HCT116 (cell line): ENCODE data around the gene NBAS. TPM values are rescaled to one million over a fixed set of nuclear protein-coding genes. Genes with fewer than 3 reads are reported as not detected.

Source experiments
- ATAC-seq: fragments of 200-7000 bp; cut with Tn5 transposase; 2 replicates; pipeline ENCODE4 v1.9.1; 2020; ENCODE audit warnings: mild to moderate bottlenecking, moderate library complexity
- BruUV-seq: library from RNA; stranded (reverse); fragments of 400-500 nt; replicated peaks from 2 replicates; lab custom pipeline; 2021; lab: Mats Ljungman, UMichigan
- CTCF ChIA-PET: fragments of 300-600 bp; sonication (Branson Sonifier 250); formaldehyde crosslinking; loops from one replicate; lab custom pipeline; 2021; ENCODE audit warnings: antibody characterized with exemption; lab: Charles Lee
- POLR2A ChIA-PET: fragments of 300-600, 350-600 bp; sonication (Branson Sonifier 250); formaldehyde crosslinking; loops from one replicate; lab custom pipeline; 2021; ENCODE audit warnings: antibody characterized with exemption; lab: Charles Lee
- RAD21 ChIA-PET, 2 experiments: fragments of 300-600 bp; sonication (Branson Sonifier 250); formaldehyde crosslinking; loops; one replicate each; lab custom pipeline; 2023; ENCODE audit warnings: low total read pairs in 2 of 2; ENCODE audit not compliant: uncharacterized antibody in 2 of 2, unreplicated experiment in 2 of 2, low non-redundant PET in 1 of 2; lab: Charles Lee
- DNase-seq: peaks from one replicate; pipeline ENCODE4 v3.0.0-alpha.2; 2010; ENCODE audit warnings: low read depth, low spot score
- H2AFZ ChIP-seq: fragments of 200-600 bp; shearing (Covaris generic), sonication (generic); 2 replicates; pipeline ENCODE4 v1.6.1; 2017; ENCODE audit warnings: low read depth, mixed run types, mixed read lengths, antibody characterized with exemption, low read length; ENCODE audit not compliant: poor library complexity, severe bottlenecking
- H3K27ac ChIP-seq: 2 replicates; pipeline ENCODE4 v1.5.1; 2012; ENCODE audit warnings: low read depth, low read length
- H3K27me3 ChIP-seq: fragments of 200-600 bp; sonication (generic); 2 replicates; pipeline ENCODE4 v1.6.1; 2016; ENCODE audit warnings: mixed run types, low read length, mixed read lengths; ENCODE audit not compliant: insufficient read depth
- H3K36me3 ChIP-seq, 2 experiments: fragments of 200-500 bp in 1 of 2; fragments of 200-600 bp in 1 of 2; sonication (Bioruptor generic) in 1 of 2; sonication (generic) in 1 of 2; 2 replicates each; pipeline versions ENCODE4 v1.5.1 to v1.6.1; 2014 to 2016; ENCODE audit warnings: low read length in 2 of 2, inconsistent platforms in 1 of 2, mixed read lengths in 1 of 2, mixed run types in 1 of 2; ENCODE audit not compliant: insufficient read depth in 2 of 2, control insufficient read depth in 1 of 2
- H3K4me1 ChIP-seq, 2 experiments: fragments of 200-600 bp in 1 of 2; sonication (generic) in 1 of 2; 2 replicates each; pipeline versions ENCODE4 v1.5.1 to v1.6.1; 2012 to 2017; ENCODE audit warnings: low read length in 2 of 2, inconsistent platforms in 1 of 2, mild to moderate bottlenecking in 1 of 2, mixed read lengths in 1 of 2, mixed run types in 1 of 2, moderate library complexity in 1 of 2; ENCODE audit not compliant: insufficient read depth in 2 of 2, control insufficient read depth in 1 of 2
- H3K4me2 ChIP-seq: fragments of 200-600 bp; sonication (generic); 2 replicates; pipeline ENCODE4 v1.6.1; 2017; ENCODE audit warnings: mixed run types, low read length, mixed read lengths
- H3K4me3 ChIP-seq, 2 experiments: fragments of 200-600 bp in 1 of 2; sonication (generic) in 1 of 2; replicated peaks in 1 of 2; 2 replicates each; pipeline ENCODE4 v1.5.1; 2011 to 2016; ENCODE audit warnings: low read length in 2 of 2, control low read depth in 1 of 2, low read depth in 1 of 2, mild to moderate bottlenecking in 1 of 2, mixed read lengths in 1 of 2, mixed run types in 1 of 2
- H3K79me2 ChIP-seq: fragments of 200-600 bp; sonication (generic); 2 replicates; pipeline ENCODE4 v1.6.1; 2017; ENCODE audit warnings: mild to moderate bottlenecking, mixed run types, low read length, moderate library complexity, mixed read lengths; ENCODE audit not compliant: insufficient read depth
- H3K9ac ChIP-seq: fragments of 200-600 bp; sonication (generic); 2 replicates; pipeline ENCODE4 v1.6.1; 2016; ENCODE audit warnings: low read length, mixed read lengths
- H3K9me2 ChIP-seq: fragments of 200-600 bp; sonication (generic), shearing (Covaris generic); 2 replicates; pipeline ENCODE4 v1.6.1; 2017; ENCODE audit warnings: mixed run types, mild to moderate bottlenecking, moderate library complexity; ENCODE audit not compliant: insufficient read depth
- H3K9me3 ChIP-seq, 2 experiments: fragments of 200-500 bp in 1 of 2; fragments of 200-600 bp in 1 of 2; sonication (Bioruptor generic) in 1 of 2; sonication (generic) in 1 of 2; 2 replicates each; pipeline ENCODE4 v1.6.1; 2014 to 2017; ENCODE audit warnings: low read length in 2 of 2, mixed read lengths in 2 of 2, inconsistent platforms in 1 of 2, low read depth in 1 of 2, mild to moderate bottlenecking in 1 of 2, mixed run types in 1 of 2, moderate library complexity in 1 of 2; ENCODE audit not compliant: control insufficient read depth in 1 of 2, insufficient read depth in 1 of 2
- H4K20me1 ChIP-seq: fragments of 200-600 bp; sonication (generic), shearing (Covaris generic); 2 replicates; pipeline ENCODE4 v1.6.1; 2017; ENCODE audit warnings: mixed run types, mild to moderate bottlenecking, moderate library complexity; ENCODE audit not compliant: insufficient read depth
- ELF1 ChIP-seq: IDR thresholded peaks from 2 replicates; pipeline ENCODE4 v1.6.1; 2012; ENCODE audit warnings: low read depth, borderline replicate concordance
- POLR2AphosphoS5 ChIP-seq: IDR thresholded peaks from 2 replicates; pipeline ENCODE4 v1.6.1; 2011; ENCODE audit warnings: mild to moderate bottlenecking, low read depth, low read length, moderate library complexity
- TCF7L2 ChIP-seq: IDR thresholded peaks from 2 replicates; pipeline ENCODE4 v1.7.0; 2011; ENCODE audit warnings: borderline replicate concordance, inconsistent platforms; ENCODE audit not compliant: insufficient read depth, insufficient read length; ENCODE audit errors: extremely low read depth
- intact Hi-C: fragments of 100-400 bp; cut with micrococcal nuclease; formaldehyde crosslinking; loops from 2 replicates; pipeline ENCODE4 v1.10.0; 2022
- total RNA-seq: library from RNA; stranded (reverse); gene quantifications from one replicate; pipeline ENCODE4 v1.2.1, GENCODE V29; 2021; ENCODE audit not compliant: unreplicated experiment
- TF ChIP-seq, protein P1 (sequence below), 3 experiments: fragments of 200-600 bp in 1 of 3; sonication (generic) in 1 of 3; IDR thresholded peaks in 2 of 3; conservative IDR thresholded peaks in 1 of 3; 2 replicates each; pipeline ENCODE4 v1.5.1; 2012 to 2017; ENCODE audit warnings: low read depth in 2 of 3, low read length in 2 of 3, antibody characterized with exemption in 1 of 3, borderline replicate concordance in 1 of 3, control low read depth in 1 of 3, mild to moderate bottlenecking in 1 of 3, mixed read lengths in 1 of 3, mixed run types in 1 of 3, moderate library complexity in 1 of 3; ENCODE audit not compliant: insufficient read depth in 1 of 3
- TF ChIP-seq, protein P2 (sequence below): IDR thresholded peaks from 2 replicates; pipeline ENCODE4 v1.6.1; 2012; ENCODE audit warnings: low read depth

The NBAS gene
- total RNA-seq, 1 experiment from 2014 or later, result 32.8 TPM

DNA sequence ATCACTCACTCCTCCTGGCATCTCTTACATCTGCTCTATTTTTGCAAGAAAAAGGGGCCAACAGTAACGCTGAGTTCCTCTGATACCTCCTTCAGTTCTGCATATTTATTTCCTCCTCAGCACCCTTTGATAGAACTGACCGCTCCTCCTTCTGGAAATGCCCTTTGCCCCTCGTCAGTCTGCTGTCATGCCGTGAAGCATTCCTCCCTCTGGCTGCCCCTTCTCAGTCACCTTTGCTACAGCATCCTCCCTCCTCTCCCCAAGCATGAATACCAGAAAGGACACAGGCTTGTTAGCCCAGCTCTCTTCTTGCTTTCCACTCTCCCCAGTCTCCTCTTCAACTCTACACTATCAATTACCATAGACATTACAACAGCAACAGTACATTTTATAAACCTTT lies 135.4 kb downstream of the NBAS start (continued):
- TF ChIP-seq, protein P1, sequence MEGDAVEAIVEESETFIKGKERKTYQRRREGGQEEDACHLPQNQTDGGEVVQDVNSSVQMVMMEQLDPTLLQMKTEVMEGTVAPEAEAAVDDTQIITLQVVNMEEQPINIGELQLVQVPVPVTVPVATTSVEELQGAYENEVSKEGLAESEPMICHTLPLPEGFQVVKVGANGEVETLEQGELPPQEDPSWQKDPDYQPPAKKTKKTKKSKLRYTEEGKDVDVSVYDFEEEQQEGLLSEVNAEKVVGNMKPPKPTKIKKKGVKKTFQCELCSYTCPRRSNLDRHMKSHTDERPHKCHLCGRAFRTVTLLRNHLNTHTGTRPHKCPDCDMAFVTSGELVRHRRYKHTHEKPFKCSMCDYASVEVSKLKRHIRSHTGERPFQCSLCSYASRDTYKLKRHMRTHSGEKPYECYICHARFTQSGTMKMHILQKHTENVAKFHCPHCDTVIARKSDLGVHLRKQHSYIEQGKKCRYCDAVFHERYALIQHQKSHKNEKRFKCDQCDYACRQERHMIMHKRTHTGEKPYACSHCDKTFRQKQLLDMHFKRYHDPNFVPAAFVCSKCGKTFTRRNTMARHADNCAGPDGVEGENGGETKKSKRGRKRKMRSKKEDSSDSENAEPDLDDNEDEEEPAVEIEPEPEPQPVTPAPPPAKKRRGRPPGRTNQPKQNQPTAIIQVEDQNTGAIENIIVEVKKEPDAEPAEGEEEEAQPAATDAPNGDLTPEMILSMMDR (IDR thresholded peaks at IDR 0.05 in 2 of 3, conservative IDR thresholded peaks at IDR 0.05 in 1 of 3; ENCODE audit: borderline replicate concordance in 1 of 3, insufficient read depth in 1 of 3, low read depth in 2 of 3, low read length in 2 of 3), result no peak

DNA sequence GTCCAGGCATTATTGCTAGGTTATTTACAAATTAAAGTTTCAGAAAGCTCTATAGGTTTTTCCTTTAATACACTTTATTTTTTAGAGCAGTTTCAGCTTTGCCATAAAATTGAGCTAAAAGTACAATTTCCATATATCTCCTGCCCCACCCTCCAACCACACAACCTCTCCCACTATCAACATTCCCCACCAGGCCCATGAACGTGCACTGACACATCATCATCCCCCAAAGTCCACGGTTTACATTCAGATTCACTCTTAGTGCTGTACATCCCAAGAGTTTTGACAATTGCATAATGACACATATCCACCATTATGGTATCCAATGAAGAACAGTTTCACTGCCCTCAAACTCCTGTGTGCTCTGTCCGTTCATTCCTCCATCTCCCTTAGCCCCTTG lies 139.4 kb downstream of the NBAS start:
- Histone ChIP-seq H3K9me2 (no peaks in the 10 kb centered on the region), H2AFZ (no peak overlapping the region), H3K4me2 (no peak overlapping the region), H3K27ac (no peak overlapping the region), H3K27me3 (no peaks in the 10 kb centered on the region), H3K4me3 (no peak overlapping the region), H3K4me1 (no peaks in the 10 kb centered on the region), H3K79me2 (no peaks in the 10 kb centered on the region), H3K9ac (no peak overlapping the region), H3K9me3 (no peaks in the 10 kb centered on the region), H4K20me1 (no peaks in the 10 kb centered on the region), H3K36me3 (no peaks in the 10 kb centered on the region)
- DNase-seq (no peak), ATAC-seq (no peak)
- ChIA-PET RAD21 (no interaction called here), CTCF (no interaction called here), POLR2A (no interaction called here)
- BruUV-seq, result no TSS peak
- TF ChIP-seq POLR2AphosphoS5 (no peak), ELF1 (no peak), TCF7L2 (no peak)
- TF ChIP-seq, protein P2, sequence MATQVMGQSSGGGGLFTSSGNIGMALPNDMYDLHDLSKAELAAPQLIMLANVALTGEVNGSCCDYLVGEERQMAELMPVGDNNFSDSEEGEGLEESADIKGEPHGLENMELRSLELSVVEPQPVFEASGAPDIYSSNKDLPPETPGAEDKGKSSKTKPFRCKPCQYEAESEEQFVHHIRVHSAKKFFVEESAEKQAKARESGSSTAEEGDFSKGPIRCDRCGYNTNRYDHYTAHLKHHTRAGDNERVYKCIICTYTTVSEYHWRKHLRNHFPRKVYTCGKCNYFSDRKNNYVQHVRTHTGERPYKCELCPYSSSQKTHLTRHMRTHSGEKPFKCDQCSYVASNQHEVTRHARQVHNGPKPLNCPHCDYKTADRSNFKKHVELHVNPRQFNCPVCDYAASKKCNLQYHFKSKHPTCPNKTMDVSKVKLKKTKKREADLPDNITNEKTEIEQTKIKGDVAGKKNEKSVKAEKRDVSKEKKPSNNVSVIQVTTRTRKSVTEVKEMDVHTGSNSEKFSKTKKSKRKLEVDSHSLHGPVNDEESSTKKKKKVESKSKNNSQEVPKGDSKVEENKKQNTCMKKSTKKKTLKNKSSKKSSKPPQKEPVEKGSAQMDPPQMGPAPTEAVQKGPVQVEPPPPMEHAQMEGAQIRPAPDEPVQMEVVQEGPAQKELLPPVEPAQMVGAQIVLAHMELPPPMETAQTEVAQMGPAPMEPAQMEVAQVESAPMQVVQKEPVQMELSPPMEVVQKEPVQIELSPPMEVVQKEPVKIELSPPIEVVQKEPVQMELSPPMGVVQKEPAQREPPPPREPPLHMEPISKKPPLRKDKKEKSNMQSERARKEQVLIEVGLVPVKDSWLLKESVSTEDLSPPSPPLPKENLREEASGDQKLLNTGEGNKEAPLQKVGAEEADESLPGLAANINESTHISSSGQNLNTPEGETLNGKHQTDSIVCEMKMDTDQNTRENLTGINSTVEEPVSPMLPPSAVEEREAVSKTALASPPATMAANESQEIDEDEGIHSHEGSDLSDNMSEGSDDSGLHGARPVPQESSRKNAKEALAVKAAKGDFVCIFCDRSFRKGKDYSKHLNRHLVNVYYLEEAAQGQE, result no peak
- intact Hi-C loops, result no loop called here
